ENCODE data around the gene SH3PXD2A.

Gene SH3PXD2A

GRCh38 chr10:103576076-103576471 is 279.3 kb downstream of the SH3PXD2A start:
- H3K4me3 ChIP-seq (ENCODE audit: low read length in 2 of 2), result no peak overlapping the region
- no peak overlapping the region for H3K27ac ChIP-seq (ENCODE audit: low read length)
- H3K9me3 ChIP-seq (ENCODE audit: control insufficient read depth in 2 of 2, low read length in 2 of 2), result no peaks in the 10 kb centered on the region
- no peak overlapping the region for H3K9ac ChIP-seq (ENCODE audit: low read length in 2 of 2)
- H3K36me3 ChIP-seq (ENCODE audit: control insufficient read depth in 2 of 2, insufficient read depth in 2 of 2, low read length in 2 of 2), result no peaks in the 10 kb centered on the region
- H3K27me3 ChIP-seq (ENCODE audit: control insufficient read depth in 1 of 2, insufficient read depth in 2 of 2, low read length in 2 of 2), result peaks cover 0 to 5% of the 10 kb centered on the region in 2 donors
- H3K4me1 ChIP-seq (ENCODE audit: control insufficient read depth, insufficient read depth, low read length), result no peaks in the 10 kb centered on the region

GRCh38 chr10:103575416-103576075 is 279.8 kb downstream of the SH3PXD2A start:
- Histone ChIP-seq H3K27me3 (ENCODE audit: control insufficient read depth in 1 of 2, insufficient read depth in 2 of 2, low read length in 2 of 2) (peaks cover 0 to 2% of the 10 kb centered on the region in 2 donors), H3K9ac (ENCODE audit: low read length in 2 of 2) (no peak overlapping the region), H3K27ac (ENCODE audit: low read length) (no peak overlapping the region), H3K4me3 (ENCODE audit: low read length in 2 of 2) (no peak overlapping the region), H3K36me3 (ENCODE audit: control insufficient read depth in 2 of 2, insufficient read depth in 2 of 2, low read length in 2 of 2) (no peaks in the 10 kb centered on the region), H3K9me3 (ENCODE audit: control insufficient read depth in 2 of 2, low read length in 2 of 2) (no peaks in the 10 kb centered on the region), H3K4me1 (ENCODE audit: control insufficient read depth, insufficient read depth, low read length) (no peaks in the 10 kb centered on the region)

- H3K27me3 ChIP-seq (ENCODE audit: control insufficient read depth in 1 of 2, insufficient read depth in 2 of 2, low read length in 2 of 2), result no peaks in the 10 kb centered on the region
- no peak overlapping the region for H3K4me3 ChIP-seq (ENCODE audit: low read length in 2 of 2)
- H3K9me3 ChIP-seq (ENCODE audit: control insufficient read depth in 2 of 2, low read length in 2 of 2), result no peaks in the 10 kb centered on the region
- no peaks in the 10 kb centered on the region for H3K4me1 ChIP-seq (ENCODE audit: control insufficient read depth, insufficient read depth, low read length)
- no peak overlapping the region for H3K27ac ChIP-seq (ENCODE audit: low read length)
- H3K36me3 ChIP-seq (ENCODE audit: control insufficient read depth in 2 of 2, insufficient read depth in 2 of 2, low read length in 2 of 2), result no peaks in the 10 kb centered on the region
- no peak overlapping the region for H3K9ac ChIP-seq (ENCODE audit: low read length in 2 of 2)
Observed at GRCh38 chr10:103574097-103575061, 281.0 kb downstream of the SH3PXD2A start.

- H3K4me3 ChIP-seq (ENCODE audit: low read length in 2 of 2), result no peak overlapping the region
- H3K4me1 ChIP-seq (ENCODE audit: control insufficient read depth, insufficient read depth, low read length), result no peaks in the 10 kb centered on the region
- no peaks in the 10 kb centered on the region for H3K36me3 ChIP-seq (ENCODE audit: control insufficient read depth in 2 of 2, insufficient read depth in 2 of 2, low read length in 2 of 2)
- H3K9ac ChIP-seq (ENCODE audit: low read length in 2 of 2), result no peak overlapping the region
- H3K27ac ChIP-seq (ENCODE audit: low read length), result no peak overlapping the region
- H3K27me3 ChIP-seq (ENCODE audit: control insufficient read depth in 1 of 2, insufficient read depth in 2 of 2, low read length in 2 of 2), result no peaks in the 10 kb centered on the region
- H3K9me3 ChIP-seq (ENCODE audit: control insufficient read depth in 2 of 2, low read length in 2 of 2), result no peaks in the 10 kb centered on the region
Observed at GRCh38 chr10:103573205-103573487, 282.2 kb downstream of the SH3PXD2A start.

- H3K4me3 ChIP-seq (ENCODE audit: low read length in 2 of 2), result no peak overlapping the region
- H3K4me1 ChIP-seq (ENCODE audit: control insufficient read depth, insufficient read depth, low read length), result no peaks in the 10 kb centered on the region
- no peaks in the 10 kb centered on the region for H3K9me3 ChIP-seq (ENCODE audit: control insufficient read depth in 2 of 2, low read length in 2 of 2)
- H3K27ac ChIP-seq (ENCODE audit: low read length), result no peak overlapping the region
- no peaks in the 10 kb centered on the region for H3K27me3 ChIP-seq (ENCODE audit: control insufficient read depth in 1 of 2, insufficient read depth in 2 of 2, low read length in 2 of 2)
- H3K9ac ChIP-seq (ENCODE audit: low read length in 2 of 2), result no peak overlapping the region
- no peaks in the 10 kb centered on the region for H3K36me3 ChIP-seq (ENCODE audit: control insufficient read depth in 2 of 2, insufficient read depth in 2 of 2, low read length in 2 of 2)
Observed at GRCh38 chr10:103572347-103573204, 282.8 kb downstream of the SH3PXD2A start.

- Histone ChIP-seq H3K9ac (ENCODE audit: low read length in 2 of 2) (no peak overlapping the region), H3K4me3 (ENCODE audit: low read length in 2 of 2) (no peak overlapping the region), H3K4me1 (ENCODE audit: control insufficient read depth, insufficient read depth, low read length) (no peaks in the 10 kb centered on the region), H3K27me3 (ENCODE audit: control insufficient read depth in 1 of 2, insufficient read depth in 2 of 2, low read length in 2 of 2) (no peaks in the 10 kb centered on the region), H3K9me3 (ENCODE audit: control insufficient read depth in 2 of 2, low read length in 2 of 2) (no peaks in the 10 kb centered on the region), H3K27ac (ENCODE audit: low read length) (no peak overlapping the region), H3K36me3 (ENCODE audit: control insufficient read depth in 2 of 2, insufficient read depth in 2 of 2, low read length in 2 of 2) (no peaks in the 10 kb centered on the region)
Observed at GRCh38 chr10:103571656-103571975, 283.8 kb downstream of the SH3PXD2A start.

- Histone ChIP-seq H3K4me3 (ENCODE audit: low read length in 2 of 2) (no peak overlapping the region), H3K27ac (ENCODE audit: low read length) (no peak overlapping the region), H3K9me3 (ENCODE audit: control insufficient read depth in 2 of 2, low read length in 2 of 2) (no peaks in the 10 kb centered on the region)
Observed at GRCh38 chr10:103570844-103571655, 284.3 kb downstream of the SH3PXD2A start.

GRCh38 chr10:103569896-103570295 is 285.5 kb downstream of the SH3PXD2A start:
- Histone ChIP-seq H3K27me3 (ENCODE audit: control insufficient read depth in 1 of 2, insufficient read depth in 2 of 2, low read length in 2 of 2) (no peaks in the 10 kb centered on the region), H3K9me3 (ENCODE audit: control insufficient read depth in 2 of 2, low read length in 2 of 2) (no peaks in the 10 kb centered on the region), H3K36me3 (ENCODE audit: control insufficient read depth in 2 of 2, insufficient read depth in 2 of 2, low read length in 2 of 2) (no peaks in the 10 kb centered on the region), H3K4me1 (ENCODE audit: control insufficient read depth, insufficient read depth, low read length) (no peaks in the 10 kb centered on the region), H3K4me3 (ENCODE audit: low read length in 2 of 2) (no peak overlapping the region), H3K9ac (ENCODE audit: low read length in 2 of 2) (no peak overlapping the region), H3K27ac (ENCODE audit: low read length) (no peak overlapping the region)

More at GRCh38 chr10:103570844-103571655, 284.3 kb downstream of the SH3PXD2A start:
- Histone ChIP-seq H3K4me1 (ENCODE audit: control insufficient read depth, insufficient read depth, low read length) (no peaks in the 10 kb centered on the region), H3K36me3 (ENCODE audit: control insufficient read depth in 2 of 2, insufficient read depth in 2 of 2, low read length in 2 of 2) (no peaks in the 10 kb centered on the region), H3K9ac (ENCODE audit: low read length in 2 of 2) (no peak overlapping the region), H3K27me3 (ENCODE audit: control insufficient read depth in 1 of 2, insufficient read depth in 2 of 2, low read length in 2 of 2) (no peaks in the 10 kb centered on the region)

GRCh38 chr10:103568505-103568904 is 286.9 kb downstream of the SH3PXD2A start:
- H3K27ac ChIP-seq (ENCODE audit: low read length), result no peak overlapping the region
- no peak overlapping the region for H3K9ac ChIP-seq (ENCODE audit: low read length in 2 of 2)
- no peaks in the 10 kb centered on the region for H3K9me3 ChIP-seq (ENCODE audit: control insufficient read depth in 2 of 2, low read length in 2 of 2)
- H3K4me1 ChIP-seq (ENCODE audit: control insufficient read depth, insufficient read depth, low read length), result no peaks in the 10 kb centered on the region
- H3K36me3 ChIP-seq (ENCODE audit: control insufficient read depth in 2 of 2, insufficient read depth in 2 of 2, low read length in 2 of 2), result no peaks in the 10 kb centered on the region
- no peaks in the 10 kb centered on the region for H3K27me3 ChIP-seq (ENCODE audit: control insufficient read depth in 1 of 2, insufficient read depth in 2 of 2, low read length in 2 of 2)
- no peak overlapping the region for H3K4me3 ChIP-seq (ENCODE audit: low read length in 2 of 2)

GRCh38 chr10:103566536-103566935 is 288.8 kb downstream of the SH3PXD2A start:
- no peak overlapping the region for H3K4me3 ChIP-seq (ENCODE audit: low read length in 2 of 2)
- H3K27me3 ChIP-seq (ENCODE audit: control insufficient read depth in 1 of 2, insufficient read depth in 2 of 2, low read length in 2 of 2), result no peaks in the 10 kb centered on the region
- H3K27ac ChIP-seq (ENCODE audit: low read length), result no peak overlapping the region
- no peaks in the 10 kb centered on the region for H3K4me1 ChIP-seq (ENCODE audit: control insufficient read depth, insufficient read depth, low read length)
- no peaks in the 10 kb centered on the region for H3K36me3 ChIP-seq (ENCODE audit: control insufficient read depth in 2 of 2, insufficient read depth in 2 of 2, low read length in 2 of 2)
- H3K9me3 ChIP-seq (ENCODE audit: control insufficient read depth in 2 of 2, low read length in 2 of 2), result no peaks in the 10 kb centered on the region
- no peak overlapping the region for H3K9ac ChIP-seq (ENCODE audit: low read length in 2 of 2)
